ENCODE data around the gene SLC34A1. TPM values are rescaled to one million over a fixed set of nuclear protein-coding genes. Genes with fewer than 3 reads are reported as not detected.

The SLC34A1 gene
- total and polyA plus RNA-seq, 4 donors, result 0.23 to 1.0 (median 0.47) TPM

DNA sequence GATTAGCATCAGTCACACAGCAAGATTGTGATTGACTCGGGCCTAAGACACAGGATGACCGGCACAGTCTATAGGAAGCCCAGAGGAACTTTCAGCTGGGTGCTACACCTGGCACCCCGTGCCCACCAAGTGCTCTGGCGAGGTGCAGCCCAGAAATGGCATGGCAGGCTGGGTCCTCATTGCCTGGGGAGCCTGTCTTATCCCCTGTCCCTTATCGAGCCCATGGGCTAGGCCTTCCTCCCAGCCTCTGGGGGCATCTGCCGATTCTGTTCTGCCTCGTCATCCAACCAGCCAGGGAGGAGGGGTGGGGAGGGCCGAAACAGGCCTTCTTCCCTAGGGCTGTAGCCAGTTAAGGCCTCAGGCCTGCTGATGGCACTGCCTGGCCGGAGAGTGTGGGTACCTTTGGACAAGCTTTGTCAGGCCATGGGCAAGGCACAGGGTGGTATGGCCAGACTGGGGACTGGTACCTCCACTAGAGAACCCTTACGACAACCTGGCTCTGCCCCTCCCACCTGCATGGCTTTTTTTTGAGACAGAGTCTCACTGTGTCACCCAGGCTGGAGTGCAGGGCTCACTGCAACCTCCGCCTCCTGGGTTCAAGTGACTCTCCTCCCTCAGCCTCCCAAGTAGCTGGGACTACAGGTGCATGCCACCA lies 43.8 kb downstream of the SLC34A1 start:
- Histone ChIP-seq H3K27me3 (ENCODE audit: control insufficient read depth in 4 of 4, insufficient read depth in 4 of 4, low read length in 3 of 4) (no peaks in the 10 kb centered on the region), H3K27ac (ENCODE audit: low read depth in 1 of 2, low read length in 2 of 2) (peak overlapping the region; percentile 63 to 73), H3K36me3 (ENCODE audit: control insufficient read depth in 4 of 4, insufficient read depth in 3 of 4, low read depth in 1 of 4, low read length in 3 of 4) (peaks cover 0 to 3% (median 0%) of the 10 kb centered on the region in 4 donors), H3K9me3 (ENCODE audit: control insufficient read depth in 4 of 4, low read length in 3 of 4) (no peaks in the 10 kb centered on the region), H3K4me1 (ENCODE audit: control insufficient read depth in 4 of 4, insufficient read depth in 4 of 4, low read length in 3 of 4) (peaks cover 3 to 25% (median 17%) of the 10 kb centered on the region in 4 donors), H3K9ac (ENCODE audit: low read depth in 1 of 2, low read length in 2 of 2) (peak overlapping the region in 1 of 2 donors; percentile 31), H3K4me3 (ENCODE audit: low read depth in 1 of 3, low read length in 3 of 3) (no peak overlapping the region)
- peak; percentile 79 for DNase-seq (ENCODE audit: low spot score)
- 81% methylated on average over 11 of the region's 11 CpGs for WGBS
- TF ChIP-seq, protein P1, sequence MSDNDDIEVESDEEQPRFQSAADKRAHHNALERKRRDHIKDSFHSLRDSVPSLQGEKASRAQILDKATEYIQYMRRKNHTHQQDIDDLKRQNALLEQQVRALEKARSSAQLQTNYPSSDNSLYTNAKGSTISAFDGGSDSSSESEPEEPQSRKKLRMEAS (IDR thresholded peaks at IDR 0.05), result no peak
- no peak for TF ChIP-seq RXRA (IDR thresholded peaks at IDR 0.05)
- TF ChIP-seq FOXA2 (IDR thresholded peaks at IDR 0.05), result no peak
- TF ChIP-seq, protein P2, sequence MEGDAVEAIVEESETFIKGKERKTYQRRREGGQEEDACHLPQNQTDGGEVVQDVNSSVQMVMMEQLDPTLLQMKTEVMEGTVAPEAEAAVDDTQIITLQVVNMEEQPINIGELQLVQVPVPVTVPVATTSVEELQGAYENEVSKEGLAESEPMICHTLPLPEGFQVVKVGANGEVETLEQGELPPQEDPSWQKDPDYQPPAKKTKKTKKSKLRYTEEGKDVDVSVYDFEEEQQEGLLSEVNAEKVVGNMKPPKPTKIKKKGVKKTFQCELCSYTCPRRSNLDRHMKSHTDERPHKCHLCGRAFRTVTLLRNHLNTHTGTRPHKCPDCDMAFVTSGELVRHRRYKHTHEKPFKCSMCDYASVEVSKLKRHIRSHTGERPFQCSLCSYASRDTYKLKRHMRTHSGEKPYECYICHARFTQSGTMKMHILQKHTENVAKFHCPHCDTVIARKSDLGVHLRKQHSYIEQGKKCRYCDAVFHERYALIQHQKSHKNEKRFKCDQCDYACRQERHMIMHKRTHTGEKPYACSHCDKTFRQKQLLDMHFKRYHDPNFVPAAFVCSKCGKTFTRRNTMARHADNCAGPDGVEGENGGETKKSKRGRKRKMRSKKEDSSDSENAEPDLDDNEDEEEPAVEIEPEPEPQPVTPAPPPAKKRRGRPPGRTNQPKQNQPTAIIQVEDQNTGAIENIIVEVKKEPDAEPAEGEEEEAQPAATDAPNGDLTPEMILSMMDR (IDR thresholded peaks at IDR 0.05; ENCODE audit: low read depth, low read length, missing input control), result no peak
- TF ChIP-seq ZBTB33 (IDR thresholded peaks at IDR 0.05), result no peak
- no peak for TF ChIP-seq YY1 (IDR thresholded peaks at IDR 0.05)
- no peak for TF ChIP-seq TAF1 (conservative IDR thresholded peaks at IDR 0.05)
- no peak for TF ChIP-seq RAD21 (IDR thresholded peaks at IDR 0.05)
- TF ChIP-seq, protein P3, sequence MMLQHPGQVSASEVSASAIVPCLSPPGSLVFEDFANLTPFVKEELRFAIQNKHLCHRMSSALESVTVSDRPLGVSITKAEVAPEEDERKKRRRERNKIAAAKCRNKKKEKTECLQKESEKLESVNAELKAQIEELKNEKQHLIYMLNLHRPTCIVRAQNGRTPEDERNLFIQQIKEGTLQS (IDR thresholded peaks at IDR 0.05), result no peak
- TF ChIP-seq GABPA (IDR thresholded peaks at IDR 0.05 in 1 of 2, conservative IDR thresholded peaks at IDR 0.05 in 1 of 2), result no peak
- no peak for TF ChIP-seq SP1 (IDR thresholded peaks at IDR 0.05)
- no peak for TF ChIP-seq HNF4G (IDR thresholded peaks at IDR 0.05)
- no peak for TF ChIP-seq FOXA1 (IDR thresholded peaks at IDR 0.05)
- no peak for TF ChIP-seq REST (IDR thresholded peaks at IDR 0.05)
- TF ChIP-seq NR2F2 (IDR thresholded peaks at IDR 0.05), result no peak
- TF ChIP-seq EGR1 (IDR thresholded peaks at IDR 0.05; ENCODE audit: low read depth in 2 of 2), result no peak
- no peak for TF ChIP-seq HNF4A (conservative IDR thresholded peaks at IDR 0.05)
- TF ChIP-seq JUND (IDR thresholded peaks at IDR 0.05), result no peak
